K562 (cell line): Measurements from ENCODE around the gene B3GALT4. TPM values are rescaled to one million over a fixed set of nuclear protein-coding genes. Genes with fewer than 3 reads are reported as not detected.

Experiments used
- ATAC-seq: fragments of 200-7000 bp; cut with Tn5 transposase; 3 replicates; pipeline ENCODE4 v1.9.1; 2020; ENCODE audit warnings: moderate library complexity
- BruUV-seq: library from RNA; stranded (reverse); fragments of 400-500 nt; replicated peaks from 2 replicates; lab custom pipeline; 2021; lab: Mats Ljungman, UMichigan
- CTCF ChIA-PET: fragments of 300-600 bp; formaldehyde crosslinking; extraction: SDS; loops from one replicate; lab custom pipeline; 2021; ENCODE audit warnings: low intra/inter-chr PET ratio; lab: Yijun Ruan, JAX
- POLR2A ChIA-PET: fragments of 300-600, 350-650 bp; sonication (Branson Sonifier 250); formaldehyde crosslinking; extraction: SDS; loops from one replicate; lab custom pipeline; 2021; ENCODE audit warnings: antibody characterized with exemption, inconsistent platforms; lab: Yijun Ruan, JAX
- DNase-seq, 4 experiments: peaks; one replicate each; pipeline versions ENCODE4 v3.0.0 to v3.0.0-alpha.2; 2011 to 2018; ENCODE audit warnings: low spot score in 3 of 4, mixed read lengths in 3 of 4; ENCODE audit errors: extremely low read depth in 1 of 4
- FAIRE-seq: peaks from 2 replicates; lab custom pipeline; 2011; peaks lifted over from hg19 to GRCh38; lab: Jason Lieb, UNC
- H2AFZ ChIP-seq: 2 replicates; pipeline ENCODE4 v1.6.0; 2011; ENCODE audit warnings: low read depth, low read length, control low read depth, inconsistent platforms
- H3K27ac ChIP-seq: fragments of 200-600 bp; 3 replicates; pipeline ENCODE4 v1.8.0; 2011; ENCODE audit warnings: low read depth, mild to moderate bottlenecking, control low read depth, inconsistent platforms, low read length, moderate library complexity, mixed read lengths; ENCODE audit errors: extremely low read depth
- H3K27me3 ChIP-seq, 2 experiments: fragments of 300-600 bp in 1 of 2; 2 replicates in 1 of 2; 3 replicates in 1 of 2; pipeline versions ENCODE4 v1.6.0 to v1.8.0; 2011; ENCODE audit warnings: inconsistent platforms in 2 of 2, low read length in 2 of 2, mild to moderate bottlenecking in 1 of 2, mixed read lengths in 1 of 2, moderate library complexity in 1 of 2; ENCODE audit not compliant: control insufficient read depth in 2 of 2, insufficient read depth in 2 of 2
- H3K36me3 ChIP-seq: fragments of 300-600 bp; 3 replicates; pipeline ENCODE4 v1.8.0; 2011; ENCODE audit warnings: mild to moderate bottlenecking, low read length, inconsistent platforms; ENCODE audit not compliant: control insufficient read depth, insufficient read depth
- H3K4me1 ChIP-seq, 2 experiments: fragments of 200-600 bp in 1 of 2; replicated peaks in 1 of 2; 2 replicates in 1 of 2; 3 replicates in 1 of 2; pipeline versions ENCODE4 v1.5.1 to v1.8.0; 2011; ENCODE audit warnings: inconsistent platforms in 2 of 2, low read length in 2 of 2, mild to moderate bottlenecking in 1 of 2, mixed read lengths in 1 of 2, moderate library complexity in 1 of 2; ENCODE audit not compliant: control insufficient read depth in 2 of 2, insufficient read depth in 2 of 2
- H3K4me2 ChIP-seq: 2 replicates; pipeline ENCODE4 v1.6.1; 2011; ENCODE audit warnings: low read length, control low read depth, inconsistent platforms, mixed read lengths; ENCODE audit not compliant: insufficient read depth
- H3K4me3 ChIP-seq: fragments of 200-600 bp; sonication (generic), shearing (Covaris generic); 2 replicates; pipeline ENCODE4 v1.5.1; 2016; ENCODE audit warnings: control low read depth, inconsistent platforms
- H3K79me2 ChIP-seq: fragments of 200-600 bp; 3 replicates; pipeline ENCODE4 v1.8.0; 2011; ENCODE audit warnings: low read length, inconsistent platforms; ENCODE audit not compliant: control insufficient read depth, insufficient read depth
- H3K9ac ChIP-seq, 2 experiments: 2 replicates each; pipeline versions ENCODE4 v1.6.0 to v1.6.1; 2011; ENCODE audit warnings: low read depth in 2 of 2, low read length in 2 of 2, control low read depth in 1 of 2, inconsistent platforms in 1 of 2, mild to moderate bottlenecking in 1 of 2, mixed read lengths in 1 of 2; ENCODE audit not compliant: insufficient read depth in 1 of 2
- H3K9me1 ChIP-seq: one replicate; pipeline ENCODE4 v1.6.0; 2011; ENCODE audit warnings: inconsistent platforms, mild to moderate bottlenecking, low read length, moderate library complexity; ENCODE audit not compliant: control insufficient read depth, insufficient read depth
- H3K9me3 ChIP-seq: replicated peaks from 2 replicates; pipeline ENCODE4 v1.5.1; 2011; ENCODE audit warnings: low read depth, low read length, inconsistent platforms; ENCODE audit not compliant: control insufficient read depth, insufficient read depth
- H4K20me1 ChIP-seq: replicated peaks from 2 replicates; pipeline ENCODE4 v1.6.1; 2011; ENCODE audit warnings: low read length, inconsistent platforms, mixed read lengths; ENCODE audit not compliant: control insufficient read depth, insufficient read depth
- ARHGAP35 ChIP-seq: fragments of 450-650 bp; IDR thresholded peaks from 2 replicates; pipeline ENCODE4 v1.6.1; 2018; ENCODE audit not compliant: partially characterized antibody
- DACH1 ChIP-seq: fragments of 450-650 bp; IDR thresholded peaks from 2 replicates; pipeline ENCODE4 v1.6.1; 2018; ENCODE audit not compliant: partially characterized antibody
- ELF2 ChIP-seq: fragments of 250-450 bp; sonication (Bioruptor Pico); IDR thresholded peaks from 2 replicates; pipeline ENCODE4 v1.5.0; 2021; ENCODE audit warnings: mild to moderate bottlenecking
- EWSR1 ChIP-seq: fragments of 450-650 bp; IDR thresholded peaks from 2 replicates; pipeline ENCODE4 v1.6.1; 2018; ENCODE audit warnings: borderline replicate concordance, mild to moderate bottlenecking, low read depth, moderate library complexity; ENCODE audit not compliant: partially characterized antibody
- FIP1L1 ChIP-seq: fragments of 200-400 bp; formaldehyde crosslinking; IDR thresholded peaks from 2 replicates; pipeline ENCODE4 v1.6.1; 2018; ENCODE audit warnings: mild to moderate bottlenecking, low read depth, low read length; ENCODE audit not compliant: poor library complexity, severe bottlenecking
- HDGF ChIP-seq: fragments of 450-650 bp; IDR thresholded peaks from 2 replicates; pipeline ENCODE4 v1.6.1; 2016
- HMGN3 ChIP-seq: IDR thresholded peaks from 2 replicates; pipeline ENCODE4 v1.6.1; 2011; ENCODE audit warnings: borderline replicate concordance, low read depth, mild to moderate bottlenecking, mixed read lengths, low read length; ENCODE audit not compliant: insufficient read length; ENCODE audit errors: extremely low read depth
- NRF1 ChIP-seq, 2 experiments: fragments of 450-650 bp; IDR thresholded peaks in 1 of 2; conservative IDR thresholded peaks in 1 of 2; 2 replicates each; pipeline ENCODE4 v1.6.1; 2014; ENCODE audit warnings: mild to moderate bottlenecking in 2 of 2
- POLR3G ChIP-seq: IDR thresholded peaks from 2 replicates; pipeline ENCODE4 v1.6.1; 2011; ENCODE audit not compliant: insufficient read length, insufficient replicate concordance; ENCODE audit errors: extremely low read depth
- ZNF3 ChIP-seq: fragments of 250-450 bp; sonication (Bioruptor Pico); IDR thresholded peaks from 2 replicates; pipeline ENCODE4 v1.5.0; 2021; ENCODE audit warnings: mild to moderate bottlenecking, moderate library complexity
- ZNF785 ChIP-seq: fragments of 250-450 bp; sonication (Bioruptor Pico); IDR thresholded peaks from 2 replicates; pipeline ENCODE4 v1.4.0; 2020; ENCODE audit warnings: mild to moderate bottlenecking
- WGBS: fragments of 100-300 bp; shearing (Covaris generic); methylation state at CpG from one replicate; pipeline ENCODE4 v1.1.6; 2016; ENCODE audit warnings: low coverage, mixed read lengths; ENCODE audit not compliant: insufficient coverage; ENCODE audit errors: missing lambda C conversion rate; 5-methylcytosine and 5-hydroxymethylcytosine counted together
- in situ Hi-C: fragments of 300-500 bp; cut with MboI; formaldehyde crosslinking; loops from 4 replicates; pipeline ENCODE4 v1.15.0; 2018; ENCODE audit warnings: inconsistent platforms, mixed read lengths
- intact Hi-C: fragments of 100-400 bp; cut with micrococcal nuclease; formaldehyde crosslinking; loops from 2 replicates; pipeline ENCODE4 v1.14.2; 2022
- polyA plus RNA-seq, 8 experiments: library from polyadenylated mRNA; depleted of rRNA in 4 of 8; stranded (reverse) in 5 of 8; unstranded in 3 of 8; fragments of >200 nt; fragmentation: Nextera tagmentation in 2 of 8; fragmentation: Illumina TruSeq in 1 of 8; extraction: Ambion mirVana in 2 of 8; extraction: Trizol in 1 of 8; gene quantifications; 2 replicates each; pipeline versions ENCODE4 v1.2.1 to v1.2.3, GENCODE V29; 2011 to 2014; ENCODE audit warnings: inconsistent platforms in 1 of 8, missing spikeins in 1 of 8
- total RNA-seq, 7 experiments: library from RNA; depleted of rRNA in 6 of 7; stranded (reverse); fragments of >200 nt in 6 of 7; fragmentation: Illumina TruSeq in 2 of 7; extraction: Trizol in 2 of 7; gene quantifications; 2 replicates each; pipeline versions ENCODE4 v1.2.1 to v1.2.3, GENCODE V29; 2011 to 2021; ENCODE audit warnings: low replicate concordance in 1 of 7
- TF ChIP-seq, protein P1 (sequence below): sonication (generic); formaldehyde crosslinking; IDR thresholded peaks from 2 replicates; pipeline ENCODE4 v1.8.0; 2022; ENCODE audit warnings: mild to moderate bottlenecking, missing genetic modification reagents
- TF ChIP-seq, protein P2 (sequence below): fragments of 250-450 bp; sonication (Bioruptor Pico); IDR thresholded peaks from 2 replicates; pipeline ENCODE4 v1.8.0; 2021; ENCODE audit warnings: mild to moderate bottlenecking, moderate library complexity
- TF ChIP-seq, protein P3 (sequence below): sonication (generic); formaldehyde crosslinking; IDR thresholded peaks from 2 replicates; pipeline ENCODE4 v1.8.0; 2022; ENCODE audit warnings: mild to moderate bottlenecking, low read depth, missing genetic modification reagents
- TF ChIP-seq, protein P4 (sequence below): fragments of 200-400 bp; formaldehyde crosslinking; IDR thresholded peaks from 2 replicates; pipeline ENCODE4 v1.6.1; 2017; ENCODE audit warnings: mild to moderate bottlenecking, low read depth, low read length, moderate library complexity

The B3GALT4 gene
- total and polyA plus RNA-seq, 9 of the 15 experiments (the other 6 are each of a cell fraction or from before 2014, with no cell fraction given) = 0.11 to 1.3 (median 0.53) TPM; not detected in 1

DNA sequence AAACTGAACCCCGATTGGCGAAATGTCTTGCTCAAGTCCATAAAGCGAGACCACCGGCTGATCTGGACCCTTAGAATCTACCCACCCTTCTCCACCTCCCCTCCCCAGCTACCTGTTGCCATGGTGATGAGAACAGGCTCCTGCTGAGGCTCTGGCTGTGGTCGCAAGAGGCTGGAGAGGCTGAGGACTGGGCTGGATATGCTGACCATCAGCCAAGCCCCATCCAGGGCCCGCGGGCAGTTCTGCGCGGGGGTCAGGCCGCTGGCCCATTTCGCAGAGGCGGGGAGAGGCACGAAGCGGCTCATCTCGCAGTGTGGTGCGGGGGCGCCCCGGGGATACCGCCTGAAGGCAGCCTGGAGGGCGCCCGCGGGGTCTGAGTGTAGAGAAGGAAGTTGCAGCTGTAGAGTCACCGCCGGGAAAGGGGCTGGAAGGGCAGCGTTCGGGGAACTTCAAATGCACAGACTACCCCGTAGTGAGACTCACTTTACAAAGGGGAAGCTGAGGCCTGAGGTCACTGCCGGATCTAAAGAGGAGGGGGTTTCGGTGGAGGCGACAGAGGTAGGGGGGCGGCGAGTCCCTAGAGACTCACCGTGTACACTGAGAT, 36.3 kb downstream of the B3GALT4 start:
- in situ Hi-C loops = no loop called here
- POLR2A ChIA-PET = interaction anchor here (1.0 to 3.9 kb wide), 5 partner anchors 11 to 106 kb away, joined by 3 to 36 read pairs (median 8); partner anchors contain the start of genes B3GALT4, PFDN6, RGL2 and SYNGAP1
- TF ChIP-seq HDGF = no peak
- TF ChIP-seq, protein P1, sequence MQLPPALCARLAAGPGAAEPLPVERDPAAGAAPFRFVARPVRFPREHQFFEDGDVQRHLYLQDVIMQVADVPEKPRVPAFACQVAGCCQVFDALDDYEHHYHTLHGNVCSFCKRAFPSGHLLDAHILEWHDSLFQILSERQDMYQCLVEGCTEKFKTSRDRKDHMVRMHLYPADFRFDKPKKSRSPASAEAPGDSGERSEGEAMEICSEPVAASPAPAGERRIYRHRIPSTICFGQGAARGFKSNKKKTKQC (CRISPR knock-in tag) = no peak; the same call in 1 of the 2 replicates
- TF ChIP-seq, protein P2, sequence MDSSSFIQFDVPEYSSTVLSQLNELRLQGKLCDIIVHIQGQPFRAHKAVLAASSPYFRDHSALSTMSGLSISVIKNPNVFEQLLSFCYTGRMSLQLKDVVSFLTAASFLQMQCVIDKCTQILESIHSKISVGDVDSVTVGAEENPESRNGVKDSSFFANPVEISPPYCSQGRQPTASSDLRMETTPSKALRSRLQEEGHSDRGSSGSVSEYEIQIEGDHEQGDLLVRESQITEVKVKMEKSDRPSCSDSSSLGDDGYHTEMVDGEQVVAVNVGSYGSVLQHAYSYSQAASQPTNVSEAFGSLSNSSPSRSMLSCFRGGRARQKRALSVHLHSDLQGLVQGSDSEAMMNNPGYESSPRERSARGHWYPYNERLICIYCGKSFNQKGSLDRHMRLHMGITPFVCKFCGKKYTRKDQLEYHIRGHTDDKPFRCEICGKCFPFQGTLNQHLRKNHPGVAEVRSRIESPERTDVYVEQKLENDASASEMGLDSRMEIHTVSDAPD (CRISPR knock-in tag) = no peak
- no peak for TF ChIP-seq ELF2 (CRISPR knock-in tag)
- no peak for TF ChIP-seq POLR3G
- peak; percentile 48 for TF ChIP-seq HMGN3
- TF ChIP-seq, protein P3, sequence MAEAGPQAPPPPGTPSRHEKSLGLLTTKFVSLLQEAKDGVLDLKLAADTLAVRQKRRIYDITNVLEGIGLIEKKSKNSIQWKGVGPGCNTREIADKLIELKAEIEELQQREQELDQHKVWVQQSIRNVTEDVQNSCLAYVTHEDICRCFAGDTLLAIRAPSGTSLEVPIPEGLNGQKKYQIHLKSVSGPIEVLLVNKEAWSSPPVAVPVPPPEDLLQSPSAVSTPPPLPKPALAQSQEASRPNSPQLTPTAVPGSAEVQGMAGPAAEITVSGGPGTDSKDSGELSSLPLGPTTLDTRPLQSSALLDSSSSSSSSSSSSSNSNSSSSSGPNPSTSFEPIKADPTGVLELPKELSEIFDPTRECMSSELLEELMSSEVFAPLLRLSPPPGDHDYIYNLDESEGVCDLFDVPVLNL = no peak
- no peak for TF ChIP-seq ARHGAP35
- TF ChIP-seq EWSR1 = no peak
- TF ChIP-seq ZNF785 = no peak
- no peak for TF ChIP-seq FIP1L1
- no peak for TF ChIP-seq ZNF3 (CRISPR knock-in tag)
- TF ChIP-seq, protein P4, sequence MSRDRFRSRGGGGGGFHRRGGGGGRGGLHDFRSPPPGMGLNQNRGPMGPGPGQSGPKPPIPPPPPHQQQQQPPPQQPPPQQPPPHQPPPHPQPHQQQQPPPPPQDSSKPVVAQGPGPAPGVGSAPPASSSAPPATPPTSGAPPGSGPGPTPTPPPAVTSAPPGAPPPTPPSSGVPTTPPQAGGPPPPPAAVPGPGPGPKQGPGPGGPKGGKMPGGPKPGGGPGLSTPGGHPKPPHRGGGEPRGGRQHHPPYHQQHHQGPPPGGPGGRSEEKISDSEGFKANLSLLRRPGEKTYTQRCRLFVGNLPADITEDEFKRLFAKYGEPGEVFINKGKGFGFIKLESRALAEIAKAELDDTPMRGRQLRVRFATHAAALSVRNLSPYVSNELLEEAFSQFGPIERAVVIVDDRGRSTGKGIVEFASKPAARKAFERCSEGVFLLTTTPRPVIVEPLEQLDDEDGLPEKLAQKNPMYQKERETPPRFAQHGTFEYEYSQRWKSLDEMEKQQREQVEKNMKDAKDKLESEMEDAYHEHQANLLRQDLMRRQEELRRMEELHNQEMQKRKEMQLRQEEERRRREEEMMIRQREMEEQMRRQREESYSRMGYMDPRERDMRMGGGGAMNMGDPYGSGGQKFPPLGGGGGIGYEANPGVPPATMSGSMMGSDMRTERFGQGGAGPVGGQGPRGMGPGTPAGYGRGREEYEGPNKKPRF = no peak
- TF ChIP-seq NRF1 (conservative IDR thresholded peaks at IDR 0.05 in 1 of 2, IDR thresholded peaks at IDR 0.05 in 1 of 2) = peak in 1 of 2 experiments; percentile 33; a peak in 2 of 4 replicates
- TF ChIP-seq DACH1 = no peak

More for the DNA sequence above, 36.3 kb downstream of the B3GALT4 start:
- Histone ChIP-seq H3K4me3 (peak overlapping the region; percentile 68), H3K9me1 (no peaks in the 10 kb centered on the region), H3K4me2 (peak overlapping the region; percentile 95), H2AFZ (peak overlapping the region; percentile 86), H3K36me3 (peaks cover 28% of the 10 kb centered on the region; the same call in 1 of the 3 replicates), H3K27me3 (no peaks in the 10 kb centered on the region), H3K9me3 (no peaks in the 10 kb centered on the region), H3K27ac (peak overlapping the region; percentile 90), H4K20me1 (peaks cover 7% of the 10 kb centered on the region; the same call in 1 of the 2 replicates), H3K4me1 (peaks cover 28 to 48% of the 10 kb centered on the region in 2 experiments), H3K9ac (peak overlapping the region; percentile 84 to 99), H3K79me2 (peaks cover 41% of the 10 kb centered on the region)
- 1% methylated on average over 32 of the region's 33 CpGs for WGBS
- FAIRE-seq (no peak), ATAC-seq (peak; percentile 11), DNase-seq (peak; percentile 51 to 66 (median 61))
- BruUV-seq = no TSS peak
- CTCF ChIA-PET = interaction anchor here (0.6 kb wide), 1 partner anchor 451 kb away, joined by 3 read pairs; no protein-coding TSS in a partner anchor
- intact Hi-C loops = loop anchor here (1.0 to 2.0 kb wide), 2 partner anchors 14 to 112 kb away; partner anchors contain the start of genes RXRB and SLC39A7
